ENCODE measurements around the gene TREML2. TPM values are rescaled to one million over a fixed set of nuclear protein-coding genes. Genes with fewer than 3 reads are reported as not detected.
"Not testable (repeated sequence)": the region's sequence is repeated elsewhere in the genome, so short reads cannot be mapped to it uniquely, and the experiment has no call there.

Gene TREML2
- total RNA-seq, result 0.61 TPM
- long read RNA-seq, partial matches to known transcripts, result 1 of 5 reads
- long read RNA-seq, other reads (novel, unspliced or antisense), result 0 of 5 reads

GRCh38 chr6:41200901-41201763 lies at the start of gene TREML2:
TSS of gene TREML2 (minus strand) at chr6:41201149. CDS start at chr6:41201008, 141 bp downstream.
- peaks cover 5% of the 10 kb centered on the region for H3K4me1 ChIP-seq
- H3K36me3 ChIP-seq, result no peaks in the 10 kb centered on the region
- no peaks in the 10 kb centered on the region for H3K27me3 ChIP-seq
- intact Hi-C loops (cut with DNase I), result no loop called here
- peak within 1 kb of the TSS; percentile 68 for H3K27ac ChIP-seq
- peak; percentile 49 for ATAC-seq
- DNase-seq, result no peak
- no peak within 1 kb of the TSS for H3K4me3 ChIP-seq
- TF ChIP-seq, protein P1, sequence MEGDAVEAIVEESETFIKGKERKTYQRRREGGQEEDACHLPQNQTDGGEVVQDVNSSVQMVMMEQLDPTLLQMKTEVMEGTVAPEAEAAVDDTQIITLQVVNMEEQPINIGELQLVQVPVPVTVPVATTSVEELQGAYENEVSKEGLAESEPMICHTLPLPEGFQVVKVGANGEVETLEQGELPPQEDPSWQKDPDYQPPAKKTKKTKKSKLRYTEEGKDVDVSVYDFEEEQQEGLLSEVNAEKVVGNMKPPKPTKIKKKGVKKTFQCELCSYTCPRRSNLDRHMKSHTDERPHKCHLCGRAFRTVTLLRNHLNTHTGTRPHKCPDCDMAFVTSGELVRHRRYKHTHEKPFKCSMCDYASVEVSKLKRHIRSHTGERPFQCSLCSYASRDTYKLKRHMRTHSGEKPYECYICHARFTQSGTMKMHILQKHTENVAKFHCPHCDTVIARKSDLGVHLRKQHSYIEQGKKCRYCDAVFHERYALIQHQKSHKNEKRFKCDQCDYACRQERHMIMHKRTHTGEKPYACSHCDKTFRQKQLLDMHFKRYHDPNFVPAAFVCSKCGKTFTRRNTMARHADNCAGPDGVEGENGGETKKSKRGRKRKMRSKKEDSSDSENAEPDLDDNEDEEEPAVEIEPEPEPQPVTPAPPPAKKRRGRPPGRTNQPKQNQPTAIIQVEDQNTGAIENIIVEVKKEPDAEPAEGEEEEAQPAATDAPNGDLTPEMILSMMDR (IDR thresholded peaks at IDR 0.05), result no peak
- H3K9me3 ChIP-seq, result no peaks in the 10 kb centered on the region

DNA sequence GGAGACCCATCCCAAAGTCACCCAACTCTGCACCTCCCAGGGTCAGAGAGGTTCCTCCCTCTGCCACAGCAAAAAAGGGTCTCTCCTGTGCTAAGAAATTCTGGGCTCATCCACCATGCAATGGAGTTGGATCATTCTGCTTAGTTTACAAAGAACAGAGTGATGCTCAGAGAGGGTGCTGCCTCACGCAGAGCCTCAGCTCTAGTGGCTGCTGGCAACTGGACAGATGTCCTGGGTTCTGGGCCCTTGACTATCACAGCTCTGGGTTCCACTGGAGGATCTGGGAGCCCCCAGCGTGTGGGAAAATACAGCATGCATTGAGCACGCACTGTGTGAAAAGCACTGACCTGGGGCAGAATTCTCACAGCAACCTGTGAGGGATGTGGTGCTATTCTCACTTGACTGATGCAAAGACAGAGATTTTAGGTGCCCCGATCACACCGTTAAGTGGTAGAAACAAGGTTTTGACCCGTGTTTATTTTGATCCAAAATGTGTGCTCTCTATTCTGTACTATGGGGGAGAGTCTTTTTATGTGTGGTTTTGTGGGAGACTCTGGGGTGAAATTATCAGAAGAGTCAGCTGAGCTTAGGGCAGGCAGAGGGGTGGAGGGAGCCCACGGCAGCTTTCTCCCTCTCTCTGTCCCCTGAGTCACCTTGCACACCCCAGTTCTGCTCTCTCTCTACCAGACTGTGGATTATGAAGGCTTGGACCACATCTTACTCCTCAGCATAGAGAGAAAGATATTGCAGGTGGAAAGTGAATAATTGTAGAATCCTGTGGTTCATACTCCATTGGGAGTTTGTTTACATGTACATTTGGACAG lies 47.1 kb upstream of the TREML2 start:
- ATAC-seq, result no peak
- no peaks in the 10 kb centered on the region for H3K27me3 ChIP-seq
- no peak for DNase-seq
- no peak overlapping the region for H3K4me3 ChIP-seq
- intact Hi-C loops (cut with DNase I), result no loop called here
- H3K9me3 ChIP-seq, result no peaks in the 10 kb centered on the region
- no peaks in the 10 kb centered on the region for H3K36me3 ChIP-seq
- no peaks in the 10 kb centered on the region for H3K4me1 ChIP-seq
- H3K27ac ChIP-seq, result no peak overlapping the region
- TF ChIP-seq, protein P1 (IDR thresholded peaks at IDR 0.05), result no peak

DNA sequence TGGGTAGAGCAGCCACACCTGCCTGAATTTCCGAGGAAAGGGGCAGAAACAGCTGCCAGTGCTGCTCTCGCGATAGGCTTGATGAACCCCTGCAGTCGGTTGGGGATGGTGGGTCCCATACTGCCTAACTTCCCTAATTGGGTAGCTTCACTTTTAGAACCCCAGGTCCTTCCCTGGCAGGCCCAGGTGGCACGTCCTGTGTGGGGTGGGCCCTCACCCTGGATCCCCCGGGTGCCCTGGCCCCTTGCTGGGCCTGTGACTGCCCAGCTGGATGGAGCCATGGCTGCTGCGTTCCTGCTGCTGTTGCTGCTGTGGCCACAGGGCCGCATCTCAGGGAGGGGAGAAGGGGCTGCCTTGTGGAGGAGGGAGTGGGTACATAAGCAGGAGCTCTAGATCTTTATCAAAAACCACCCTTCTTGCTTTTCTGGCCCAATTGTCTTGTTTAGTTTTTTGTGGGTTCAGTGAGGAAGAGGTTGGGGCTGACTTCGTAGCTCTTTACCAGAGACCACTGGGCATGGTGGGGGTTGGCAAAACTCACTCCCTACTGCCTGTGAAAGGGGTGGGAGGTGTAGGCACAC lies 46.4 kb upstream of the TREML2 start:
- intact Hi-C loops (cut with DNase I), result no loop called here
- Histone ChIP-seq H3K27ac (no peak overlapping the region), H3K9me3 (no peaks in the 10 kb centered on the region), H3K27me3 (no peaks in the 10 kb centered on the region), H3K36me3 (no peaks in the 10 kb centered on the region), H3K4me1 (no peaks in the 10 kb centered on the region), H3K4me3 (no peak overlapping the region)
- ATAC-seq (no peak), DNase-seq (no peak)
- TF ChIP-seq, protein P1 (IDR thresholded peaks at IDR 0.05), result no peak

- H3K9me3 ChIP-seq; H3K4me1 ChIP-seq; H3K4me3 ChIP-seq; DNase-seq; ATAC-seq; H3K27me3 ChIP-seq; intact Hi-C loops (cut with DNase I); H3K27ac ChIP-seq; H3K36me3 ChIP-seq: not testable (repeated sequence)
Measured at GRCh38 chr6:41246529-41246928, 45.6 kb upstream of the TREML2 start.

DNA sequence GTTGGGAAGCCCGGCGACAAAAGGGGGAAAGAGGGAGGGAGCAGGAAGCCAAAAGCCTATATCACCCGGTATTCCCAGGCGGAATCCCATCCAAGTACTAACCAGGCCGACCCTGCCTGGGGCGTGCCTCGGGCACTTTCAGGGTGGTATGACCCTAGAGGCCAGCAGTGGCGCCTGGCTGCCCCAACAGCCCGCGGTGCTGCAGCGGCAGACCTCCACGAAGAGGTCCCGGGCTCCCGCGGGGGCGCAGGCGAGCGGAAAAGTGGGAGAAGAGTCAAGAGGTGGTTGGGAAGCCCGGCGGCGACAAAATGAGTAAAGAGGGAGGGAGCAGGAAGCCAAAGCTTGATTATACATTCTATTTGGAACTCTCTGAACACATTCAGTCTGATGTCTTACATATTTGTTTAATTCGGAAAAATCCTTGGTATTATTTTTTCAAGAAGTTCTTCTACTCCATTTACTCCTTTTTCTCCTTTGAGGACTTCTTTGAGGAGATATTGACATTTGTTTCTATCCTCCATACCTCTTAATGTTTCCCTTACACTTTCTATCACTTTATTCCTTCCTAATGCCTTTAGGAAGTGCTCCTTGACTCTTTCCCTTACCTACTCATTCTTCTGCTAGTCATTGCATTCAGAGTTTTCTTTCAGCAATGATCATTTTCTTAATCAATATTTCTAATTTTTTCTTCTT lies 38.7 kb upstream of the TREML2 start:
- intact Hi-C loops (cut with DNase I), result no loop called here
- Histone ChIP-seq H3K9me3 (no peaks in the 10 kb centered on the region), H3K4me1 (no peaks in the 10 kb centered on the region), H3K36me3 (no peaks in the 10 kb centered on the region), H3K27me3 (peaks cover 24% of the 10 kb centered on the region), H3K4me3 (no peak overlapping the region), H3K27ac (no peak overlapping the region)
- TF ChIP-seq, protein P1 (IDR thresholded peaks at IDR 0.05), result no peak
- ATAC-seq (peak; percentile 20), DNase-seq (no peak)

All from upper lobe of right lung (tissue), 1 donor.